Measurements from ENCODE around the gene TRAF2. TPM values are rescaled to one million over a fixed set of nuclear protein-coding genes. Genes with fewer than 3 reads are reported as not detected.
"Not testable (repeated sequence)": the region's sequence is repeated elsewhere in the genome, so short reads cannot be mapped to it uniquely, and the experiment has no call there.

TRAF2 gene
- total and polyA plus RNA-seq, 5 experiments from 2014 or later = 7.9 to 34.4 (median 24.4) TPM

GRCh38 chr9:136842380-136842948 is 43.9 kb upstream of the TRAF2 start, which contains the start of gene AJM1:
Gene AJM1 (plus strand): TSS chr9:136842478. CDS start chr9:136844415, 1,937 bp downstream.
- ATAC-seq = peak; percentile 88 to 91
- H3K27ac Mint-ChIP-seq = peak within 1 kb of the TSS in 6 of 10 donors; percentile 43 to 82 (median 69)
- peak within 1 kb of the TSS; percentile 75 to 94 (median 84) for H3K4me3 Mint-ChIP-seq
- H3K27me3 Mint-ChIP-seq = peaks cover 0 to 20% (median 2%) of the 10 kb centered on the region in 5 donors
- POLR2A ChIA-PET = interaction anchor here (0.6 to 3.8 kb wide), 10 partner anchors 22 to 193 kb away, joined by 3 to 17 read pairs (median 4); partner anchors contain the start of genes PAXX, RABL6 and TRAF2
- H3K9me3 Mint-ChIP-seq = not testable (repeated sequence)
- H3K36me3 Mint-ChIP-seq = peaks cover 0 to 13% (median 0%) of the 10 kb centered on the region in 3 donors
- peak; percentile 67 to 86 (median 78) for DNase-seq
- peaks cover 11 to 23% (median 16%) of the 10 kb centered on the region in 4 donors for H3K4me1 Mint-ChIP-seq

GRCh38 chr9:136843159-136843800 is 43.0 kb upstream of the TRAF2 start:
- not testable (repeated sequence) for ATAC-seq, H3K9me3 Mint-ChIP-seq, DNase-seq
- peaks cover 0 to 13% (median 0%) of the 10 kb centered on the region in 3 donors for H3K36me3 Mint-ChIP-seq
- H3K4me3 Mint-ChIP-seq = peak overlapping the region; percentile 48 to 80 (median 70)
- POLR2A ChIA-PET = interaction anchor here (1.0 to 3.8 kb wide), 7 partner anchors 34 to 192 kb away, joined by 3 to 17 read pairs (median 5); partner anchors contain the start of genes RABL6 and TRAF2
- peak overlapping the region in 6 of 10 donors; percentile 24 to 73 (median 66) for H3K27ac Mint-ChIP-seq
- H3K27me3 Mint-ChIP-seq = peaks cover 0 to 26% (median 2%) of the 10 kb centered on the region in 5 donors
- peaks cover 13 to 29% (median 23%) of the 10 kb centered on the region in 4 donors for H3K4me1 Mint-ChIP-seq

DNA sequence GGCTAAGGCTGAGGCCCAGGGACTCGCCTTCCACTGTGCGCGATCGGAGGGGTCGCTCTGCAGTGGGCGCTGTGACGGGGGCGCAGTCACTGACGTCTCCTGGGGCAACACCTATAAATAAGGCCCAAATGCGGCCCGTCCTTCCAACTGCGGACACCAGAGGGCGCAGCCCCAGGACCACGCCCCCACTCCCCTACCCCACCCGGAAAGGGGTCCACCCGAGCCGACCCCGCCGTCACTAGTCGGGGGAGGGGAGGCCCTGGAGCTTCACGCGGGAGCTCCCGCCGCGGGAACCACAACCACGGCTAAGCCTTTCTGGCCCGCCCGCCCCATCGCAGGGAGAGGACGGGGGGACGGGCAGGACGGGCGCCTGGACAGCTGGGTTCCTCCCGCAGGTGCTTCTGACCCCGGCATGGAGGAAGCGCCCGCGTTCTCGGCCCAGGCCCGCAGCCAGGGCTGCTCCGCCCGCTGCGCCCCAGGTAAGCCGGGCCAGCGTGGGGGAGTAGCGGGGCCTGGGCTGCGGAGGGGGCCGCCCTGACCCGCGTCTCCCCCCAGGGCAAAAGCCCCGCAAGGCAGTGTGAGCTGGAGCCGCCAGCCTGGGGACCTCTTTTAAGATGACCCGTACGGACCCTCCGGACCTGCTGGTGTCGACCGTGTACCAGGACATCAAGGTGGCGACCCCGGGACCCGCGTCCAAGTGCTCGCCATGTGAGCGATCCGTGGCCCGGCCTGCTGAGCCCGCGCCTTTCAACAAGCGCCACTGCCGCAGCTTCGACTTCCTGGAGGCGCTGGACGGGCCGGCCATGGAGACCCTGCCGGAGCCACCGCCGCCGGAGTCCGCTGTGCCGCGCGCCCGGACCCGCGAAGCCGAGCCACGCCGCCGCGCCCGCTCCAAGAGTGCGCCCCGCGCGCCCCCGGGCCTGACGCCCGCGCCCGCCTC is 42.2 kb upstream of the TRAF2 start:
- H3K4me1 Mint-ChIP-seq = peaks cover 13 to 31% (median 24%) of the 10 kb centered on the region in 4 donors
- DNase-seq = peak; percentile 39 to 78 (median 58)
- H3K27me3 Mint-ChIP-seq = peaks cover 0 to 27% (median 2%) of the 10 kb centered on the region in 5 donors
- ATAC-seq = peak; percentile 8 to 26
- POLR2A ChIA-PET = interaction anchor here (1.2 to 3.8 kb wide), 2 partner anchors 44 to 191 kb away, joined by 3 to 17 read pairs; no protein-coding TSS in a partner anchor
- H3K36me3 Mint-ChIP-seq, H3K9me3 Mint-ChIP-seq: not testable (repeated sequence)
- H3K27ac Mint-ChIP-seq = peak overlapping the region in 6 of 10 donors; percentile 24 to 73 (median 66)
- H3K4me3 Mint-ChIP-seq = peak overlapping the region; percentile 48 to 80 (median 70)

- DNase-seq = no peak
- peaks cover 0 to 2% (median 0%) of the 10 kb centered on the region in 3 donors for H3K36me3 Mint-ChIP-seq
- H3K4me3 Mint-ChIP-seq = peak overlapping the region in 8 of 10 donors; percentile 7 to 69 (median 26)
- POLR2A ChIA-PET = interaction anchor here (3.8 kb wide), 1 partner anchor 190 kb away, joined by 17 read pairs; no protein-coding TSS in a partner anchor
- H3K9me3 Mint-ChIP-seq = no peaks in the 10 kb centered on the region
- H3K27ac Mint-ChIP-seq = no peak overlapping the region
- no peak for ATAC-seq
- peaks cover 12 to 33% (median 24%) of the 10 kb centered on the region in 4 donors for H3K4me1 Mint-ChIP-seq
- peaks cover 0 to 29% (median 2%) of the 10 kb centered on the region in 5 donors for H3K27me3 Mint-ChIP-seq
These were observed 41.4 kb upstream of the TRAF2 start for GRCh38 chr9:136844761-136845464.

GRCh38 chr9:136845465-136846260 is 40.7 kb upstream of the TRAF2 start:
- Mint-ChIP-seq H3K36me3 (no peaks in the 10 kb centered on the region), H3K4me1 (peaks cover 10 to 33% (median 23%) of the 10 kb centered on the region in 4 donors), H3K27me3 (peaks cover 0 to 29% (median 2%) of the 10 kb centered on the region in 5 donors), H3K4me3 (peak overlapping the region in 7 of 10 donors; percentile 11 to 69 (median 33)), H3K9me3 (no peaks in the 10 kb centered on the region), H3K27ac (no peak overlapping the region)
- ATAC-seq (no peak), DNase-seq (no peak)
- POLR2A ChIA-PET = interaction anchor here (3.8 kb wide), 1 partner anchor 189 kb away, joined by 17 read pairs; no protein-coding TSS in a partner anchor

DNA sequence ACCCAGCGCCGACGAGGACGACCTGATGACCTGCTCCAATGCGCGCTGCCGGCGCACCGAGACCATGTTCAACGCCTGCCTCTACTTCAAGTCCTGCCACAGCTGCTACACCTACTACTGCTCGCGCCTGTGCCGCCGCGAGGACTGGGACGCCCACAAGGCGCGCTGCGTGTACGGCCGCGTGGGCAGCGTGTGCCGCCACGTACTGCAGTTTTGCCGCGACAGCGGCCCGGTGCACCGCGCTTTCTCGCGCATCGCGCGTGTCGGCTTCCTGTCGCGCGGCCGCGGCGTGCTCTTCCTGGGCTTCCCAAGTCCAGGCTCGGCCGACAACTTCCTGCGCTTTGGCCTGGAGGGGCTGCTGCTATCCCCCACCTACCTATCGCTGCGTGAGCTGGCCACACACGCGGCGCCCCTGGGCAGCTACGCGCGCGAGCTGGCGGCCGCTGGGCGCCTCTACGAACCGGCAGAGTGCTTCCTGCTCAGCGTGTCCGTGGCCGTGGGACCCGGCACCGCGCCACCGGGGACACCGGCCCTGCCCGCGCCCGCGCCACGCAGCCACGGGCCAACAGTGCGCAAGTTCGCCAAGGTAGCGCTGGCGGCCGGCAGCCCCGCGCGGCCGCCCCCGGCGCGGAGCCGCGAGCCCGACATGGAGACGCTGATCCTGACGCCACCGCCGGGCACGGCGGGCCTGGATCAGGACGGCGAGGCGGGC is 39.8 kb upstream of the TRAF2 start:
- H3K27ac Mint-ChIP-seq = peak overlapping the region in 1 of 10 donors; percentile 67
- peak overlapping the region in 5 of 10 donors; percentile 25 to 86 (median 54) for H3K4me3 Mint-ChIP-seq
- H3K9me3 Mint-ChIP-seq = no peaks in the 10 kb centered on the region
- H3K27me3 Mint-ChIP-seq = peaks cover 0 to 29% (median 2%) of the 10 kb centered on the region in 5 donors
- POLR2A ChIA-PET = interaction anchor here (0.6 to 1.5 kb wide), 4 partner anchors 19 to 355 kb away, joined by 3 to 6 read pairs (median 4); partner anchors contain the start of genes EDF1 and TRAF2
- no peaks in the 10 kb centered on the region for H3K36me3 Mint-ChIP-seq
- ATAC-seq (no peak), DNase-seq (no peak)
- H3K4me1 Mint-ChIP-seq = peaks cover 10 to 29% (median 23%) of the 10 kb centered on the region in 4 donors

- ATAC-seq (no peak), DNase-seq (peak in 1 of 10 donors; percentile 31)
- POLR2A ChIA-PET = interaction anchor here (0.5 to 1.5 kb wide), 6 partner anchors 9 to 213 kb away, joined by 3 to 6 read pairs (median 4); partner anchors contain the start of genes EDF1 and TRAF2
- no peaks in the 10 kb centered on the region for H3K36me3 Mint-ChIP-seq
- peaks cover 7 to 25% (median 20%) of the 10 kb centered on the region in 4 donors for H3K4me1 Mint-ChIP-seq
- H3K27me3 Mint-ChIP-seq = peaks cover 0 to 29% (median 2%) of the 10 kb centered on the region in 5 donors
- no peaks in the 10 kb centered on the region for H3K9me3 Mint-ChIP-seq
- H3K27ac Mint-ChIP-seq = peak overlapping the region in 3 of 10 donors; percentile 72 to 90 (median 79)
- H3K4me3 Mint-ChIP-seq = peak overlapping the region; percentile 63 to 91 (median 86)
These were observed 39.1 kb upstream of the TRAF2 start for GRCh38 chr9:136847088-136847825.

- DNase-seq (peak; percentile 27 to 78 (median 50)), ATAC-seq (no peak)
- H3K4me3 Mint-ChIP-seq = peak overlapping the region; percentile 63 to 91 (median 86)
- H3K36me3 Mint-ChIP-seq = no peaks in the 10 kb centered on the region
- H3K27ac Mint-ChIP-seq = peak overlapping the region in 4 of 10 donors; percentile 72 to 90 (median 76)
- peaks cover 5 to 23% (median 17%) of the 10 kb centered on the region in 4 donors for H3K4me1 Mint-ChIP-seq
- H3K27me3 Mint-ChIP-seq = peaks cover 0 to 27% (median 2%) of the 10 kb centered on the region in 5 donors
- POLR2A ChIA-PET = interaction anchor here (0.5 to 1.5 kb wide), 5 partner anchors 9 to 214 kb away, joined by 3 to 6 read pairs (median 4); partner anchors contain the start of gene TRAF2
- no peaks in the 10 kb centered on the region for H3K9me3 Mint-ChIP-seq
These were observed 38.4 kb upstream of the TRAF2 start for GRCh38 chr9:136847826-136848392.

- ATAC-seq = peak in 1 of 2 donors; percentile 12
- POLR2A ChIA-PET = interaction anchor here (0.6 to 1.2 kb wide), 3 partner anchors 8 to 187 kb away, joined by 3 to 4 read pairs (median 3); partner anchors contain the start of gene RABL6
- peak overlapping the region in 6 of 10 donors; percentile 31 to 76 (median 72) for H3K27ac Mint-ChIP-seq
- peak overlapping the region; percentile 78 to 95 (median 88) for H3K4me3 Mint-ChIP-seq
- H3K27me3 Mint-ChIP-seq = peaks cover 0 to 25% (median 2%) of the 10 kb centered on the region in 5 donors
- DNase-seq = no peak
- no peaks in the 10 kb centered on the region for H3K9me3 Mint-ChIP-seq
- no peaks in the 10 kb centered on the region for H3K36me3 Mint-ChIP-seq
- H3K4me1 Mint-ChIP-seq = peaks cover 5 to 21% (median 16%) of the 10 kb centered on the region in 4 donors
These were observed 37.8 kb upstream of the TRAF2 start for GRCh38 chr9:136848393-136849037.
